Osteocyte (in vitro differentiated cells): ENCODE data around the gene UNKL. TPM values are rescaled to one million over a fixed set of nuclear protein-coding genes. Genes with fewer than 3 reads are reported as not detected.

Source experiments
- DNase-seq: peaks from one replicate; pipeline ENCODE4 v3.0.0; 2021; ENCODE audit warnings: mixed read lengths; ENCODE audit not compliant: unreplicated experiment; ENCODE audit errors: extremely low spot score
- H3K27ac Mint-ChIP-seq: one replicate; pipeline ENCODE4 v1.8.0; 2021; ENCODE audit warnings: mild to moderate bottlenecking, mixed read lengths; ENCODE audit not compliant: unreplicated experiment
- H3K27me3 Mint-ChIP-seq: one replicate; pipeline ENCODE4 v1.8.0; 2021; ENCODE audit warnings: mixed read lengths; ENCODE audit not compliant: unreplicated experiment
- H3K36me3 Mint-ChIP-seq: one replicate; pipeline ENCODE4 v1.8.0; 2021; ENCODE audit warnings: mixed read lengths; ENCODE audit not compliant: unreplicated experiment
- H3K4me1 Mint-ChIP-seq: one replicate; pipeline ENCODE4 v1.8.0; 2021; ENCODE audit warnings: mixed read lengths; ENCODE audit not compliant: unreplicated experiment
- H3K4me3 Mint-ChIP-seq: one replicate; pipeline ENCODE4 v1.8.0; 2021; ENCODE audit warnings: mild to moderate bottlenecking, moderate library complexity, mixed read lengths; ENCODE audit not compliant: unreplicated experiment
- H3K9me3 Mint-ChIP-seq: one replicate; pipeline ENCODE4 v1.8.0; 2021; ENCODE audit warnings: mixed read lengths; ENCODE audit not compliant: unreplicated experiment
- CTCF ChIP-seq: fragments of 200-600 bp; sonication (generic); IDR thresholded peaks from 2 replicates; pipeline ENCODE4 v1.5.0; 2021; ENCODE audit warnings: antibody characterized with exemption, mild to moderate bottlenecking, moderate library complexity
- total RNA-seq: library from RNA; stranded (reverse); gene quantifications from 2 replicates; pipeline ENCODE4 v1.2.1, GENCODE V29; 2021

UNKL gene
- total RNA-seq, 1 donor from 2014 or later = 34.4 TPM

- Mint-ChIP-seq H3K4me1 (no peaks in the 10 kb centered on the region), H3K27ac (no peak overlapping the region), H3K27me3 (no peaks in the 10 kb centered on the region), H3K9me3 (no peaks in the 10 kb centered on the region), H3K36me3 (no peaks in the 10 kb centered on the region), H3K4me3 (no peak overlapping the region)
- DNase-seq = no peak
- no peak for TF ChIP-seq CTCF
Measured at GRCh38 chr16:1371054-1371978, 43.2 kb downstream of the UNKL start.

DNA sequence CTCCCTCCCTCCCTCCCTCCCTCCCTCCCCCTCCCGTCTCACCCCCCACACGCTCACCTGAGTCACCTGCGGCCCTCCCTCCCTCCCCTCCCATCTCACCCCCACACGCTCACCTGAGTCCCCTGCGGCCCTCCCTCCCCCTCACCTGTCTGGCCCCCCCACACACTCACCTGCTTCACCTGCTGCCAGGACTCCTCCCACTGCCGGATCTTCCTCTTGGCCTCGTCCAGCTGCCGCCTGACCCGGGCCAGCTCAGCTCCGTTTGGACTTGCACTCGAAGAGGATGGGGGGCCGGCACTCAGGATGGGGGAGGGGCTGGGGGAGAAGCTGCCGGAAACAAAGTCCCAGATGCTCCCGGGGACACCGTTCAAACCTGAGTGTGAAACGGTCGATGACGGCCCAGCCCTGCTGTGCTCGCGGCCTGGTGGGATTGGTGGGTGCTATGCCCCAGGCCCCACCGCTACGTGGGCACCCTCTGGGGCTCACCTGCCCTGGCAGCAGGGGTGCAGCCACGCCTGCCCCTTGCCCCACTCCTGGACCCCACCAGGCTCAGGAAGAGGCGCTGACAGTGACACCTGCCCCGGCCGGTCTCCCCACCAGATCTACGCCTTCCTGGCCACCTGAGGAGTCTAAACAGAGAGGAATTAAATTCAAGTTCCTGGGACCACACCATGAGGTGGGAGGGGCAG is 46.9 kb downstream of the UNKL start:
- Mint-ChIP-seq H3K9me3 (no peaks in the 10 kb centered on the region), H3K4me1 (no peaks in the 10 kb centered on the region), H3K27ac (no peak overlapping the region), H3K27me3 (no peaks in the 10 kb centered on the region), H3K4me3 (no peak overlapping the region), H3K36me3 (peaks cover 8% of the 10 kb centered on the region)
- TF ChIP-seq CTCF = no peak
- DNase-seq = no peak

GRCh38 chr16:1366712-1367299 is 47.7 kb downstream of the UNKL start:
- no peaks in the 10 kb centered on the region for H3K9me3 Mint-ChIP-seq
- no peak overlapping the region for H3K4me3 Mint-ChIP-seq
- H3K27me3 Mint-ChIP-seq = no peaks in the 10 kb centered on the region
- H3K4me1 Mint-ChIP-seq = no peaks in the 10 kb centered on the region
- no peak for DNase-seq
- no peak for TF ChIP-seq CTCF
- no peak overlapping the region for H3K27ac Mint-ChIP-seq
- peaks cover 8% of the 10 kb centered on the region for H3K36me3 Mint-ChIP-seq

DNA sequence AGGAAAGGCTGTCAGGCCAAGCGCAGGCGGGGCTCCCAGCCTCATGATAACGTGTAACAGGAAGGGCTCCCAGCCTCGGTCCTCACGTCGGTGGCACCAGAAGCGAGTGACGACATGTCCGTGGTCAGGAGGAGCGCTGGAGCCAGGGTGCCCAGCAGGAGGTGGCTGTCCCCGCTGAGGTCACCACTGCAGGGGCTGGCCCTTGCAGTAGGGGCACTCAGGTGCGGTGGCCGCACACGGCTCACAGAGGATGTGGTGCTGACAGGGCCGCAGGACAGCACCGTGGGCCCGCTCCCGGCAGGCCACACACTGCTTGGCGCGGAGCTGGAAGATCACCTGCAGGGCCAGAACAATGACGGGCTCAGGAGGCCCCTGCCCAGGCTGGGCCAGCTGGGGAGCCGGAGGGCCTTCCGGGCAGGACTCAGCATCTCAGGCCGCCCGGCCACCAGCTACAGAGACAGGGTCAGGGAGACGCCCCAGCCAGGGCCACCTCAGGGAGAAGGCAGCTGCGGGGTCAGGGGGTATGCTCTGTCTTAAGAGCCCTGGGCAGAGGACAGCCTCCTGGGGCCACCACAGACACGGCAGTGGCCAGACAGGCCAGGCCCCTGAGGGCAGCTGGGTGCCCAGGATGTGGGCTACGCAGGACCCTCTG is 48.3 kb downstream of the UNKL start:
- peaks cover 8% of the 10 kb centered on the region for H3K36me3 Mint-ChIP-seq
- no peaks in the 10 kb centered on the region for H3K4me1 Mint-ChIP-seq
- TF ChIP-seq CTCF = no peak
- DNase-seq = no peak
- no peak overlapping the region for H3K4me3 Mint-ChIP-seq
- no peaks in the 10 kb centered on the region for H3K27me3 Mint-ChIP-seq
- H3K9me3 Mint-ChIP-seq = no peaks in the 10 kb centered on the region
- no peak overlapping the region for H3K27ac Mint-ChIP-seq
